GM19395 (cell line): ENCODE data around the gene LHFPL2.
A peak's percentile ranks its signal among the peaks of the same experiment; 100 is the strongest.
"Not testable (repeated sequence)": the region's sequence is repeated elsewhere in the genome, so short reads cannot be mapped to it uniquely, and the experiment has no call there.

Experiments used
- ATAC-seq: cut with Tn5 transposase; IDR thresholded peaks from one replicate; pipeline ENCODE4 v1.9.1; 2021; ENCODE audit warnings: mild to moderate bottlenecking, moderate library complexity; ENCODE audit not compliant: unreplicated experiment

The LHFPL2 gene, protein sequence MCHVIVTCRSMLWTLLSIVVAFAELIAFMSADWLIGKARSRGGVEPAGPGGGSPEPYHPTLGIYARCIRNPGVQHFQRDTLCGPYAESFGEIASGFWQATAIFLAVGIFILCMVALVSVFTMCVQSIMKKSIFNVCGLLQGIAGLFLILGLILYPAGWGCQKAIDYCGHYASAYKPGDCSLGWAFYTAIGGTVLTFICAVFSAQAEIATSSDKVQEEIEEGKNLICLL

GRCh38 chr5:78648359-78649210 lies at the start of gene LHFPL2:
Gene LHFPL2, minus strand, starts transcription at chr5:78648772. Its CDS starts 138,559 bp downstream, at chr5:78510213.
- peak; percentile 48 for ATAC-seq

DNA sequence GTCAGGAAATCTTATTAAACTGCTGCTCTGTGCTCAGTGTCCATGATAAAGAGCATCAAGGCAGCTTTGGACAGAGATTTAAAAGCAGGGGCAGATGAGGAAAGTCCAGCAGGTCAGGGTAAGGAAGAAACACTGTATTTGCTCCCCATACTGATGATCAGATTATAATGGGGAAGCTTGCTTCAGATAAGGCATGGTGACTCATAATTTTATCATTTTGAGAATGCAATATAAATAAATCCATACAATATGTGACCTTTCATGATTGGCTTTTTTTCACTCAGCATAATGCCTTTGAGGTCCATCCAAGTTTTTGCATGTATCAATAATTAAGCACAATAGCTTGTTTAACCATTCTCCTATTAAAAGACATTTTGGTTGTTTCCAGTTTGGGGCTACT lies 48.1 kb upstream of the LHFPL2 start:
- ATAC-seq: no peak

- ATAC-seq: not testable (repeated sequence)
Measured at GRCh38 chr5:78696052-78696451, 47.5 kb upstream of the LHFPL2 start.

- ATAC-seq: no peak
Measured at GRCh38 chr5:78693339-78693738, 44.8 kb upstream of the LHFPL2 start.

DNA sequence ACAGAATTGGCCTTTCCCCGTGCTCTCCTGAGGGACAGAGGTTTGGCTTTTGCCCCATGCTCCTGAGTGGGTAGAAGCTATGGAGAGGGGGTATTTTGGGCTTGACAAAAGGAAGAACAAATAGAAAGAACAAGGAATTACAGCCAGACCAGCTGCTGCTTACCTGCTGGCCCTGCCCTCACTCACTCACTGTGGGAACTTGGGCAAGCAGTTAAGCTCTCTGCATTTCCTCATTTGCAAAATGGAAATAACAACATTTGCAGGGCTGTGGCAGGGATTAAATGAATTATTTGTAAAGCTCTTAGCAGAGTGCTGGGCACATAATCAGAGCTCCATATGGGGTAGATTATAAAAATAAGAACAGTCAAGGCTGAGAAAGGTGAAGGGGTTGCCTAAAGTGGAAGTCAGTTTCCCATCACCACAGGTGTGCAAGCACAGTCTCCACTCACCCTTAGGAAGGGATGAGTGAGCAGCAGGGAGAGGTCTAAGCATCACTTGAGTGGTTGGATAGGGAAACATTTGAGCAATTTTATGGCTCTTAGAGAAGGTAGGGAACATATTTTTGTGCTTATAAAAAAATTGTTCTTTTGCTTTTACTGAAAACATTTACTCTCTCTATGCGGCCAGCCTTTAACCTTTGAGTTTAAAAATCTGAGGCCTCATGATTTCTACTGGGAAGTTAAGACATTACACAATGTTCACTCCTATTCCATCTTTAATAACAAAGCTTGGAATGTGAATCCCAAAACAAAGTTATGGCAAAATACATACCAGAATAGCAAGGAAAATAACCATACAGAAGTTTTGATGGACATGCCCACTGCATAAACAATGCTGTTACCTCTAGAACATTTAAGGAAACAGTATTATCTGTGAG lies 42.8 kb upstream of the LHFPL2 start:
- no peak for ATAC-seq

DNA sequence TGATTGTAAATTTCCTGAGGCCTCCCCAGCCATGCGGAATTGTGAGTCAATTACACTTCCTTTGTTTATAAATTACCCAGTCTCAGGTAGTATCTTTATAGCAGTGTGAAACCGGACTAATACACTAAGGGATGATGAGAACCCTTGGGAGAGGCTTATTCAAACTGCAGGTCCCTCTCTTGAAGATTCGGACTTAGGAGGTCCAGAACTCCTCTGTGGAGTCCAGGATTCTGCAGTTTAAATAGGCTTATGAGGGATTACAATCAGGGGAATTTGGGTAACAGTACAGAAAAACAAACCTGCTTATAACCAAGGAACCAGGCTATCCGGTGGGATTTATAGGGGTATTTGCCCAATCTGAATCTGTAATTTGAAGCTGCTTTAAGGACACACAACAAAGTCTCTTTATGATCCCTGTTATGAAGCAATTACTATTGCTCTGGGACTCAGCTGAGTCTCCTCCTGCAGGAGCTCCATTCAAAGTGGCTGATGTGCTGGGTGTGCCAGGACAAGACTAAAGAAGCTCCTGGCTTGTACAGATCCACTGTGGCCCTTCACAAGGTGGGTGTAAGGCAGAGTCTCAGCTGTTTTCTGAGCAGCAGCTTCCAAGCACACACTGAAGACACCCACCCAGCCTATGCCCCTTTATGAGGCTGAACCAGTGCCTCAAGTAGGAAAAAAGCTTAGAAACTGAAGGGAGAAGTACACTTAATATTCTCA lies 41.8 kb upstream of the LHFPL2 start:
- ATAC-seq: no peak

- ATAC-seq: no peak
Measured at GRCh38 chr5:78689540-78690252, 41.1 kb upstream of the LHFPL2 start.

DNA sequence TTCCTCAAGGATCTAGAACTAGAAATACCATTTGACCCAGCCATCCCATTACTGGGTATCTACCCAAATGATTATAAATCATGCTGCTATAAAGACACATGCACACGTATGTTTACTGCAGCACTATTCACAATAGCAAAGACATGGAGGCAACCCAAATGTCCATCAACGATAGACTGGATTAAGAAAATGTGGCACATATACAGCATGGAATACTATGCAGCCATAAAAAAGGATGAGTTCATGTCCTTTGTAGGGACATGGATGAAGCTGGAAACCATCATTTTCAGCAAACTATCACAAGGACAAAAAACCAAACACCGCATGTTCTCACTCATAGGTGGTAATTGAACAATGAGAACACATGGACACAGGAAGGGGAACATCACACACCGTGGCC lies 38.9 kb upstream of the LHFPL2 start:
- not testable (repeated sequence) for ATAC-seq

DNA sequence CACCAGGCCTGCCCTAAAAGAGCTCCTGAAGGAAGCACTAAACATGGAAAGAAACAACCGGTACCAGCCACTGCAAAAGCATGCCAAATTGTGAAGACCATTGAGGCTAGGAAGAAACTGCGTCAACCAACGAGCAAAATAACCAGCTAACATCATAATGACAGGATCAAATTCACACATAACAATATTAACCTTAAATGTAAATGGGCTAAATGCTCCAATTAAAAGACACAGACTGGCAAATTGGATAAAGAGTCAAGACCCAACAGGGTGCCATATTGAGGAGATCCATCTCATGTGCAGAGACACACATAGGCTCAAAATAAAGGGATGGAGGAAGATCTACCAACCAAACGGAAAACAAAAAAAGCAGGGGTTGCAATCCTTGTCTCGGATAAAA lies 35.3 kb upstream of the LHFPL2 start:
- not testable (repeated sequence) for ATAC-seq

GRCh38 chr5:78679905-78680304 lies 31.3 kb upstream of the LHFPL2 start:
- no peak for ATAC-seq

GRCh38 chr5:78677777-78678668 lies 29.5 kb upstream of the LHFPL2 start:
- ATAC-seq: no peak

GRCh38 chr5:78675956-78676730 lies 27.6 kb upstream of the LHFPL2 start:
- ATAC-seq: no peak

DNA sequence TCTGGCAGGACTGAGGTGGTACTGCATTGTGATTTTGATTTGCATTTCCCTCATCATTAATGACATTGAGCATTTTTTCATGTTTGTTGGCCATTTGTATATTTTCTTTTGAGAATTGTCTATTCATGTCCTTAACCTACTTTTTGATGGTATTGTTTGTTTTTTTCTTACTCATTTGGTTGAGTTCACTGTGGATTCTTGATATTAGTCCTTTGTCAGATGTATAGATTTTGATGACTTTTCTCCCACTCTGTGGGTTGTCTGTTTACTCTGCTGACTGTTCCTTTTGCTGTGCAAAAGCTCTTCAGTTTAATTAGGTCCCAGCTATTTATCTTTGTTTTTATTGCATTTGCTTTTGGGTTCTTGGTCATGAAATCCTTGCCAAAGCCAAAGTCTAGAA lies 25.3 kb upstream of the LHFPL2 start:
- not testable (repeated sequence) for ATAC-seq

DNA sequence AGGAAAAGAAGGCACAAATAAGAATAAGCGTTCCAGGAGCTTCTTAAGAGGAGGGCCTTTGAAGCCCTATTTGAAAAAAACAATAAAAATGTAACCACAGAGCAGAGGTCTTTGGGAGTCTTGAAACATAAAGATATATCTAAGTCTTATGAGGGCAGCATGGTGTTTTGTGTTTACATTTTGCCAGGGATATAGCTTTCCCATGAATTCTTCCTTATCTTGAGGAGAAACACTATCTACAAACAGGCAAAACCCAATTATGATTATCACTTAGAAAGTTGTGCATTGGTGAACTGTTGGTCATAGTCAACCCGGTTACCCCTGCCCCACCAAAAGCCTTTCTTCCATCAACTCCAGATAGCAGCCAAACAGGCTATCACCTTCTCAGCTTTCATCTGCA lies 23.6 kb upstream of the LHFPL2 start:
- no peak for ATAC-seq

DNA sequence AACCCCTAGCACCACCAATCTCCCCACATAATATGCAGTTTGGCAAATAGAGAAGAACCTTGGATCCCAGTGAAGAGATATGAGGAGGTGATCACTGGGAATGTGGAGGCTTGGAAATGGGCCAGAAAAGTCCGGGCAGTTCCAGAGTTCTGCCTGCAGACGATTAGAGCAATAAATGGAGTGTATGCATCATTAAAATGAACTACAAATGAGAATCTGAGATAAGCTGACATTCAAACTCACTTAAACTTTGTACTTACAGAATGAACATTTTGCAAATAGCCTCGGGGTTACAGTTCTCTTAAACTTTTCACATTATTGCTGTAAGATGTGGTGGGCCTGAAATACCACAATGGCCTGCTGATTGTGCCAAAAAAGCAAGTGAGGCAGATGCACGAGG lies 23.0 kb upstream of the LHFPL2 start:
- ATAC-seq: no peak

- ATAC-seq: no peak
Measured at GRCh38 chr5:78670701-78671269, 22.2 kb upstream of the LHFPL2 start.

DNA sequence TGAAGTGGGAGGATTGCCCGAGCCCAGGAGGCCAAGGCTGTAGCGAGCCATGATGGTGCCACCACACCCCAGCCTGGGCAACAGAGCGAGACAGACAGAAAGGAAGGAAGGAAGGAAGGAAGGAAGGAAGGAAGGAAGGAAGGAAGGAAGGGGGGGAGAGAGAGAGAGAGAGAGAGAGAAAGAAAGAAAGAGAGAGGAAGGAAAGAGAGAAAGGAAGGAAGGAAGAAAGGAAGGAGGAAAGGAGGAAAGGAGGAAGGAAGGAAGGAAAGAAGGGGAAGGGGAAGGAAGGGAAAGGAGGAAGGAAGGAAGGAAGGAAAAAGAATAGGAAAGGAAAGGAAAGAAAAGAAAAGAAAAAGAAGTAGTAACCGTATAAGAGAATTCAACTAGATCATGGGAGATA lies 20.8 kb upstream of the LHFPL2 start:
- no peak for ATAC-seq
